ENCODE results near the gene TEX51.

The TEX51 gene

GRCh38 chr2:126914811-126915500 lies 16.3 kb downstream of the TEX51 start:
- DNase-seq (ENCODE audit: low read depth), result no peak

- no peak for DNase-seq (ENCODE audit: low read depth)
Observed at GRCh38 chr2:126915903-126916302, 17.2 kb downstream of the TEX51 start.

DNA sequence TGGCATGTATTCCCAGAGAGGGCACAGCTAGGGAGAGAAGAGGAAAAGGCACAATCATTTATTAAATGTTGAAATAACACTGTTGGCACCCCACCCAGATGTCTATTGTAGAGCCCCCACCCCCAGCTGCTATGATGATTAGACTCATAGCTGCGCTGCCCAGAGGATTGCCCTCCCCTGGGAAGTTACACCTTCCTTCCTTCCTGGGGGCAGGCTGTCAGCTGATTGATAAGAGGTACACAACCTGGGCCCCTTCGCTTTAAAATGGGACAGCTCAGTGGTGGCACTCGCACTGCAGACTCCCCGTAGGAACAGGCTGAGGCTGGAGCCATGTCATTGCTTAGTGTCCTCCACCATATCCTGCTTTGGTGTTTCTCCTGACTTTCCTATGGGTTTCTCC lies 18.1 kb downstream of the TEX51 start:
- DNase-seq (ENCODE audit: low read depth), result no peak

GRCh38 chr2:126921066-126921465 lies 22.4 kb downstream of the TEX51 start:
- DNase-seq (ENCODE audit: low read depth), result no peak

DNA sequence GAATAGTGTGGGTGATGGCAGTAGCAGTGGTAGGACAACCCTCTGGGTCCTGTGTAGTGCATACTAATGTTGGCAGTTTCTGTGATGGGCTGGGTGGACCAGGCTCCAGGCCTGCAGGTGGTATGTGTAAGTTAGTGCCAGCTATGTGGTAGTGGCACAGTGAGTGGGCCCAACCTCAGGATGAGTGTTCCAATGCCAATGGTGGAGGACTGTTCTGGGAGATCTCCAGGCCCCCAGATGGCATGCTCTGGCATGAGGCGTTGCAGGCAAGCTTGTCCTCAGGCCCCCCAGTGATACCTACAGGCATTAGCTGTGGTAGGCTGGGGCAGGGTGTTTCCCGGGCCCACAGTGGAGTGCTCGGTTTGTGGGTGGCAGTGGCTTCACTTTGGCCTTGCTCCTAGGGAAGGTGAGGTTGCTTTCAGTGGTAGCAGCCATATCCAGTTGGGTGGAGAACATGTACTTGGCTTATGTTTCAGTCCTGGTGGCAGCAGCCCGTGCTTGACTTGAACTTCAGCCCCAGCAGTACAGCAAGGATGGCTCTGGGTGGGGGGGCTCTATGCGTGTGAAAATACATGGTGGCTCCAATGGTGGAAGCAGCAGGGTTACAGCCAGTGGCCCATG lies 32.4 kb downstream of the TEX51 start:
- no peak for DNase-seq (ENCODE audit: low read depth)

DNA sequence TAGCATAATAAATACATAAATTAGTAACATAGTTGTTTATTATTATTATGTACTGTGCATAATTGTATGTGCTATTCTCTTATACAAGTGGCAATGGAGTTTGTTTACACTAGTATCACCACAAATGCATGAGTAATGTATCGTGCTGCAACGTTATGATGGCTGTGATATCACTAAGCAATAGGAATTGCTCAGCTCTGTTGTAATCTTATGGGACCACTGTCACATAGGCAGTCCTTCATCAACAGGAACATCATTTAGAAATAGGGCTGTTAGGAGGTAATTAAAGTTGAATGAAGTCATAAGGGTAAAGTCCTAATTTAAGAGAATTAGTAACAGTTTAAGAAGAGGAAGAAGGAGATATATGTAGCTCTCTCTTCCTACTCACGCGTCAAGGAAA lies 33.8 kb downstream of the TEX51 start:
- DNase-seq (ENCODE audit: low read depth), result no peak

DNA sequence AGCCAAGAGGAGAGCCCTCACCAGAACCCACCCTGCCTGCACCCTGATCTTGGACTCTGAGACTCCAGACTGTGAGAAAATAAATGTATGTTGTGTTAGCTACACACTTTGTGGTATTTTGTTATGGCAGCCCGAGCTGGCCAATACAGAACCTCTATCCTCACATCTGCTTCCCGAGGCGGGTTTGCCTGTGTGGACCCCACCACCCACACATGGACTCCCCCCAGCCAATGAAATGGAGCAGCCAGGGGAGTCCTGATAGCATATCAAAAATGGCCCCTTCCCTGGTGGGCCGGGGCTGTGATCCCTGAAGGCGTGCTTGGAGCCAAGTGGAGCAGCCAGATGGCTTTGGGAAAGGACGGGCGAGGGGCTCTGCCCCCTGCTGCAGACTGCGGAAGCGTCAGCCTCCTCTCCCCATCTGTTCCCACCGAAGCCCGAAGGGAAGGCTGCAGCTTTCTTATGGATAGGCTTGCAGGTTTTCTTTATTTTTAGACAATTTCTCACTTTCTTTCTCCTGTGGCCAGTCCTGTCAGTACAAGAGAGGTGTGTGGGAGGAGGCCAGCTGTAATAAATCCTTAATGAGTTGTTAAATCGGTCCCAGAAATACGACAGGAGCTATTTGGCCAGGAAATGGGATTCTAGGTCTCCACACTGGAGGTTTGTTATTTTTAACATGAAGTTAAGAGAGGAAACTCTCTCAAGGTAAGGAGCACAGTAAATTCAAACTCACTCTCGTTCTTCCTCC lies 34.4 kb downstream of the TEX51 start:
- no peak for DNase-seq (ENCODE audit: low read depth)

GRCh38 chr2:126933711-126934091 lies 35.0 kb downstream of the TEX51 start:
- no peak for DNase-seq (ENCODE audit: low read depth)

DNA sequence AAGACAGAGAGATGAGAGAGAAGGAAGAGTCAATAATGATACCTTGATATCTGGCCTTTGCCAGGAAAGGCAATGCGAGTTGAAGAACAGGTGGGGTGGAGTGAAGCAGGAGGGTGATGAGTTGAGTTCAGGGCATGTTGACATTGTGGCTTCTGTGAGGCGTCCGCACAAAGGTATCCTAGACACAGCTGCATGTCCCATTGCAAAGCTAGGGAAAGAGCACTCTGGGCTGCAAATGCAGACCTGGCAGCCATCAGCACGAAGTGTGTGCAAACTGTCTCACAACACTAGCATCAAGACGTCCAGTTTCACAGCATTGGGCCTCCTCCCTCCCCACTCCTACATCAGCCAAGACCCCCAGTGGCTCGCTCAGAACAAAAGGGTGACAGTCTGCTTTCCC lies 36.1 kb downstream of the TEX51 start:
- no peak for DNase-seq (ENCODE audit: low read depth)

GRCh38 chr2:126935774-126936173 lies 37.1 kb downstream of the TEX51 start:
- DNase-seq (ENCODE audit: low read depth), result no peak

DNA sequence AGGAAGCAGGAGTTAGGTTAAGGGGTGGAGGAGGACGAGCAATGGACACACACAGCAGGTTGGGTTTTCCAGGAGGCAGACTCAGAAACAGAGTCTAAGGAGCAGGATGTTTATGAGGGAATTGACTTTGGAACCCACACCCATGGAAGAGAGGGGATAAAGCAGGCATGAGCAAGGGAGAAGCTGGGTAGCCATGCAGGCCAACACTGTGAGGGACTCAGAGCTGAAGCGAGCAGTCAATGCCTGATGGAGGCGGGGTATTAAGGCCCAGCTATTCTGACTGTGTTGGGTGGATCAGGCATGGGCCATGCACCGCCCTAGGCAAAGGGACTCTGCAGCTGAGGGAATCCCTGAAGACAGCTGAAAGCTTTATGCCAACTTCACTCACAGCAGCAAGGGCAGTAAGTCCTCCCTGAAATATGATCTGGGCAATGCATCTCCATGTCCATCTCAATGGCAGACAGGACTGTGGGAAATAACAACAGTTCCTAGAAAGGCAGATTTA lies 37.6 kb downstream of the TEX51 start:
- no peak for DNase-seq (ENCODE audit: low read depth)

DNA sequence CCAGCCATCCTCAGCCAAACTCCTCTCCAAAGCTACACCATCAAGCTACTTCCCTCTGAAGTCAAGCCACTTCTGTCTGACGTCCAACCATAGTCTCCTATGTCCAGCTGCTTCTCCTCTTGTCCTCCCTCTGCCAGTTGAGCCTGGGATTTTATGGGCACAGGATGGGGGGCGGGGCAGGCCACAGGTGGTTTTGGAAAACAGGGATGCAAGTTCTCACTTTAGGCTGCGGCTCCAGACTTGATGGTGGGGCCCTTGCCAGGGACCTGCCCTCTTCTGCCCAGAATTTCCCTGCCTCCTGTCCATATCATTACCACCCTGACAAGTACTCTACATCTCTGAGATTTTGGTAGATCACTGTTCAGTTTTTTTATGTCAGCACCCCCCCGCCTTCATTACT lies 41.6 kb downstream of the TEX51 start:
- no peak for DNase-seq (ENCODE audit: low read depth)

GRCh38 chr2:126942427-126943203 lies 43.9 kb downstream of the TEX51 start:
- no peak for DNase-seq (ENCODE audit: low read depth)

- DNase-seq (ENCODE audit: low read depth), result no peak
Observed at GRCh38 chr2:126943612-126944348, 45.1 kb downstream of the TEX51 start.

DNA sequence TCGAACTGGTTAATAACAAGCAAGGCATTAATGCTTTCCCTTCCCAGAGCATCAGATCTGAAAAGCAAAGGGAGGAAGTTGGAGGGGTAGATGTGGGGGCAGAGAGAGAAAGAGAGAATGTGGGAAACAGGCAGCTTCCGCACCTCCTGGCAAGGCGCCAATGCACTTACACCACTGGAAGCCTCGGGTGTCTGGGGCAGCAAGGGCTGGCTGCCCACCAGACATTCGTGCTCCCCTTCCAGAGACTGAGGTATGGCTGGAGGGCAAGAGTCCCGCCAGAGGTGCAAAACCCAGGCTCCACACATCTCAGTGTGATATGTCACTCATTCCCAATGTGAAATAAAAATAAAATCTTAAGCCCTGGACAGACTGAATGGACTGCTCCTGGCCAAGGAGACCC lies 46.4 kb downstream of the TEX51 start:
- DNase-seq (ENCODE audit: low read depth), result no peak

DNA sequence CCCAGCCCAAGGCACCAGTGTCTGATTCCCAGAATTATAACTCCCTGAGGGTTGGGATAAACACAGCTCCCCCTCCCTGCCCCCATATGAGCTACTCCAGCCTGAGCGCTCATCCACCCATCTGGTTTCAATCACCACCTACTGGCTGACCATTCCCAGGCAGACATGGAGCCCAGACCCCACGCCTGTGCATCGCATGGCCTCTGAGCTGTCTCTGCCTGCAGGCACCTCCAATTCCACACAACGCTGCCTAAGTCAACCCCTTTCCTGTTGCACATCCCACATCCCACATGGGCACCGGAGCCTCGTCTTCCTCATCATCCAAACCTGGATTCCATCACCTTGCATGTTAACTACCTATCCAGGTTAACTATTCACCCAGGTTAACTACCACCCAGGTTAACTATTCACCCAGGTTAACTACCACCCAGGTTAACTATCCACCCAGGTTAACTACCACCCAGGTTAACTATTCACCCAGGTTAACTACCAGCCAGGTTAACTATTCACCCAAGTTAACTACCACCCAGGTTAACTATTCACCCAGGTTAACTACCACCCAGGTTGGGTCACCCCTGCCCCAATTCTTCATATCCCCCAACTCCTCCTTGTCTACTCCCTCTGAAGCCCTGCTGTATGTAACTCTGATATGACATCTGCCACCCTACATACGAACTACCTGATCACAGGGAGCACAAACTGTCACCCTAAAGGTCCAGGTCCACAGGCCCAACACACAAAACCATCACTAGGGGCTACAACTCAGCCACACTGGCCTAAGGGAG lies 47.8 kb downstream of the TEX51 start:
- no peak for DNase-seq (ENCODE audit: low read depth)

DNA sequence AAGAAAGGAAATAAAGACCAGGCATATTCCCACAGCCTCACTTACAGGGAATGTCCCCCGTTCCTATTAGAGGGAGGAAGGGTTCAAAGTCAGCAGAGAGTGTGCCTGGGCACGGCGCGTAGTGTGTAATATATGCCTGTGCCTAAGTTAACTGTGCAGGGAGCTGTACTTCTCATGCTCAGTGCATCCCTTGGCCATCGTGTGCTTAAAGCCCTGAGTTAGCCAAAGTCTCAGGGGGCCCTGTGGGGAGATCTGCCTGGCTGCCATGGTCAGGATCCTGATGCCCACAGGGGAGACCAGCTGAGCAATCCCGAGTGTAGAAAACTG lies 48.4 kb downstream of the TEX51 start:
- no peak for DNase-seq (ENCODE audit: low read depth)

DNA sequence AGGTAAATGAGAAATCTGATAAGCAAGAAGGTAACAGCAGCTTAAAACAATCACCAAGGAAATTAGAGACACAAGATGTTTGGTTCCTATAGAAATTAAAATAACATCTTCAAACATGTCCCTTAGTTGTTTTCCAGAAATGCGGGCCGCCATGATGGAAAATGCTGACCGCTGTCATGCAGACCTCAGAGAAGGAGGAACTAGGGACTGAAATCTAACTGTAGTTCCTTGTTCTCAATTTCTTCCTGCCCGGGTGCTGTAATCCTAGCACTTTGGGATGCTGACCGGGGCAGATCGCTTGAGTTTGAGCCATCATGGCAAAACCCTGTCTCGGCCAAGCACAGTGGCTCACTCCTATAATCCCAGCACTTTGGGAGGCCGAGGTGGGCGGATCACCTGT lies 51.1 kb downstream of the TEX51 start:
- no peak for DNase-seq (ENCODE audit: low read depth)

GRCh38 chr2:126950504-126950903 lies 51.8 kb downstream of the TEX51 start:
- DNase-seq (ENCODE audit: low read depth), result no peak
